HEK293T (cell line): Measurements from ENCODE around the gene PLK5.

ENCODE experiments used
- CTCF ChIA-PET: fragments of 350-600 bp; formaldehyde crosslinking; extraction: SDS; loops from one replicate; lab custom pipeline; 2021; ENCODE audit warnings: antibody characterized with exemption, inconsistent platforms; lab: Yijun Ruan, JAX
- POLR2A ChIA-PET: fragments of 350-600 bp; formaldehyde crosslinking; extraction: SDS; loops from one replicate; lab custom pipeline; 2020; ENCODE audit warnings: antibody characterized with exemption, inconsistent platforms; lab: Yijun Ruan, JAX
- DNase-seq: peaks from one replicate; pipeline ENCODE4 v3.0.0; 2012; ENCODE audit warnings: mixed read lengths; ENCODE audit errors: extremely low spot score
- ARNT ChIP-seq: fragments of 450-650 bp; IDR thresholded peaks from 2 replicates; pipeline ENCODE4 v1.6.1; 2017; ENCODE audit warnings: mild to moderate bottlenecking
- BHLHE40 ChIP-seq: fragments of 450-650 bp; IDR thresholded peaks from 2 replicates; pipeline ENCODE4 v1.6.1; 2016; ENCODE audit warnings: mild to moderate bottlenecking, moderate library complexity, borderline replicate concordance
- CTBP1 ChIP-seq: fragments of 450-650 bp; IDR thresholded peaks from 2 replicates; pipeline ENCODE4 v1.6.1; 2016; ENCODE audit warnings: borderline replicate concordance
- ELF4 ChIP-seq: fragments of 450-650 bp; IDR thresholded peaks from 2 replicates; pipeline ENCODE4 v1.6.1; 2017; ENCODE audit warnings: antibody characterized with exemption
- FOXA1 ChIP-seq: fragments of 450-650 bp; IDR thresholded peaks from 2 replicates; pipeline ENCODE4 v1.6.1; 2016; ENCODE audit warnings: mild to moderate bottlenecking
- FOXK2 ChIP-seq: fragments of 450-650 bp; IDR thresholded peaks from 2 replicates; pipeline ENCODE4 v1.6.1; 2016; ENCODE audit warnings: mild to moderate bottlenecking
- FOXM1 ChIP-seq: fragments of 450-650 bp; IDR thresholded peaks from 2 replicates; pipeline ENCODE4 v1.6.1; 2017; ENCODE audit warnings: mild to moderate bottlenecking, borderline replicate concordance
- HDGF ChIP-seq: fragments of 450-650 bp; IDR thresholded peaks from 2 replicates; pipeline ENCODE4 v1.6.1; 2017; ENCODE audit warnings: antibody characterized with exemption, borderline replicate concordance
- L3MBTL2 ChIP-seq: fragments of 450-650 bp; conservative IDR thresholded peaks from 2 replicates; pipeline ENCODE4 v1.6.1; 2016; ENCODE audit warnings: mild to moderate bottlenecking
- LEF1 ChIP-seq: fragments of 450-650 bp; IDR thresholded peaks from 2 replicates; pipeline ENCODE4 v1.6.1; 2017; ENCODE audit warnings: mild to moderate bottlenecking, borderline replicate concordance
- NFRKB ChIP-seq: fragments of 450-650 bp; IDR thresholded peaks from 2 replicates; pipeline ENCODE4 v1.6.1; 2016; ENCODE audit warnings: mild to moderate bottlenecking, moderate library complexity
- SUZ12 ChIP-seq: fragments of 450-650 bp; IDR thresholded peaks from 2 replicates; pipeline ENCODE4 v1.6.1; 2016; ENCODE audit warnings: mild to moderate bottlenecking
- TARDBP ChIP-seq: fragments of 450-650 bp; IDR thresholded peaks from 2 replicates; pipeline ENCODE4 v1.6.1; 2016
- ZNF384 ChIP-seq: fragments of 450-650 bp; IDR thresholded peaks from 2 replicates; pipeline ENCODE4 v1.6.1; 2016

Gene PLK5

GRCh38 chr19:1582201-1582600, 58.3 kb downstream of the PLK5 start:
- no peak for DNase-seq
- POLR2A ChIA-PET, result no interaction called here
- CTCF ChIA-PET, result no interaction called here
- TF ChIP-seq ZNF384, result no peak
- no peak for TF ChIP-seq BHLHE40
- TF ChIP-seq ELF4, result no peak
- TF ChIP-seq FOXM1, result no peak
- TF ChIP-seq FOXK2, result no peak

- no peak for DNase-seq
- ChIA-PET POLR2A (no interaction called here), CTCF (no interaction called here)
- no peak for TF ChIP-seq L3MBTL2
- TF ChIP-seq FOXK2, result no peak
- no peak for TF ChIP-seq SUZ12
- TF ChIP-seq LEF1, result no peak
- no peak for TF ChIP-seq NFRKB
- TF ChIP-seq CTBP1, result no peak
- TF ChIP-seq ZNF384, result no peak
- no peak for TF ChIP-seq HDGF
- no peak for TF ChIP-seq BHLHE40
- no peak for TF ChIP-seq FOXA1
Measured at GRCh38 chr19:1584500-1585242, 60.8 kb downstream of the PLK5 start.

GRCh38 chr19:1585243-1585580, 61.3 kb downstream of the PLK5 start:
- CTCF ChIA-PET, result no interaction called here
- POLR2A ChIA-PET, result no interaction called here
- DNase-seq, result no peak
- TF ChIP-seq SUZ12 (no peak), TARDBP (no peak), FOXA1 (no peak), L3MBTL2 (no peak), LEF1 (no peak), ELF4 (no peak), FOXM1 (no peak), NFRKB (no peak), CTBP1 (no peak), ZNF384 (no peak), ARNT (no peak)
